ENCODE data around the gene ZRANB2. TPM values are rescaled to one million over a fixed set of nuclear protein-coding genes. Genes with fewer than 3 reads are reported as not detected.
A peak's percentile ranks its signal among the peaks of the same experiment; 100 is the strongest.

The ZRANB2 gene
- total and polyA plus RNA-seq, 2 experiments from 2014 or later = 29.3 to 76.7 TPM

GRCh38 chr1:71027991-71028390 lies 52.8 kb downstream of the ZRANB2 start:
- Histone ChIP-seq H3F3A (ENCODE audit: insufficient read depth) (0 out of 2 replicates have a peak, but pooled peaks cover 3% of the 10 kb centered on the region), H3K36me3 (ENCODE audit: low read depth) (no peaks in the 10 kb centered on the region), H3K9ac (no peak overlapping the region), H4K20me1 (ENCODE audit: insufficient read depth) (no peaks in the 10 kb centered on the region), H3K27me3 (replicated peaks; ENCODE audit: insufficient read depth) (no peaks in the 10 kb centered on the region), H3K9me3 (ENCODE audit: low read depth) (no peaks in the 10 kb centered on the region), H2AFZ (peak overlapping the region; percentile 32; the same call in 1 of the 2 replicates), H3K4me2 (ENCODE audit: unreplicated experiment) (peak overlapping the region; percentile 20), H3K4me3 (no peak overlapping the region), H3K27ac (no peak overlapping the region), H3K9me2 (ENCODE audit: insufficient read depth) (no peaks in the 10 kb centered on the region), H3K4me1 (ENCODE audit: insufficient read depth) (peaks cover 21% of the 10 kb centered on the region), H3K79me2 (ENCODE audit: insufficient read depth) (no peaks in the 10 kb centered on the region)
- TF ChIP-seq EZH2 (IDR thresholded peaks at IDR 0.05; ENCODE audit: insufficient read depth, poor library complexity, severe bottlenecking) (no peak), EZH2phosphoT487 (IDR thresholded peaks at IDR 0.05; ENCODE audit: insufficient read depth, low read depth) (no peak)
- in situ Hi-C loops (cut with MboI) = no loop called here
- WGBS, 2 experiments (ENCODE audit: low coverage in 1 of 2, low lambda C conversion rate in 2 of 2, missing lambda C conversion rate in 2 of 2) = 50 to 56% methylated on average over 7 of the region's 7 CpGs
- DNase-seq = peak; percentile 17

- Histone ChIP-seq H2AFZ (no peak overlapping the region), H3K27me3 (replicated peaks; ENCODE audit: insufficient read depth) (no peaks in the 10 kb centered on the region), H3K4me3 (no peak overlapping the region), H3K79me2 (ENCODE audit: insufficient read depth) (no peaks in the 10 kb centered on the region), H3K4me1 (ENCODE audit: insufficient read depth) (peaks cover 12% of the 10 kb centered on the region), H3F3A (ENCODE audit: insufficient read depth) (no peaks in the 10 kb centered on the region), H3K9ac (no peak overlapping the region), H3K4me2 (ENCODE audit: unreplicated experiment) (no peak overlapping the region), H3K36me3 (ENCODE audit: low read depth) (no peaks in the 10 kb centered on the region), H3K9me3 (ENCODE audit: low read depth) (no peaks in the 10 kb centered on the region), H3K9me2 (ENCODE audit: insufficient read depth) (no peaks in the 10 kb centered on the region), H4K20me1 (ENCODE audit: insufficient read depth) (no peaks in the 10 kb centered on the region), H3K27ac (no peak overlapping the region)
- no peak for TF ChIP-seq EZH2phosphoT487 (IDR thresholded peaks at IDR 0.05; ENCODE audit: insufficient read depth, low read depth)
- TF ChIP-seq EZH2 (IDR thresholded peaks at IDR 0.05; ENCODE audit: insufficient read depth, poor library complexity, severe bottlenecking) = no peak
- in situ Hi-C loops (cut with MboI) = no loop called here
- WGBS, 2 experiments (ENCODE audit: low coverage in 1 of 2, low lambda C conversion rate in 2 of 2, missing lambda C conversion rate in 2 of 2) = 95 to 97% methylated on average over 4 of the region's 4 CpGs
- DNase-seq = no peak
Measured at GRCh38 chr1:71026093-71026492, 54.7 kb downstream of the ZRANB2 start.

GRCh38 chr1:71023515-71023914 lies 57.3 kb downstream of the ZRANB2 start:
- WGBS, 2 experiments (ENCODE audit: low coverage in 1 of 2, low lambda C conversion rate in 2 of 2, missing lambda C conversion rate in 2 of 2) = 88 to 94% methylated on average over 4 of the region's 4 CpGs
- no peaks in the 10 kb centered on the region for H3K79me2 ChIP-seq (ENCODE audit: insufficient read depth)
- in situ Hi-C loops (cut with MboI) = no loop called here
- no peaks in the 10 kb centered on the region for H3K36me3 ChIP-seq (ENCODE audit: low read depth)
- no peak overlapping the region for H3K27ac ChIP-seq
- H4K20me1 ChIP-seq (ENCODE audit: insufficient read depth) = no peaks in the 10 kb centered on the region
- H3K9ac ChIP-seq = no peak overlapping the region
- H3K4me3 ChIP-seq = no peak overlapping the region
- no peaks in the 10 kb centered on the region for H3K9me2 ChIP-seq (ENCODE audit: insufficient read depth)
- H3K4me2 ChIP-seq (ENCODE audit: unreplicated experiment) = no peak overlapping the region
- H3K9me3 ChIP-seq (ENCODE audit: low read depth) = no peaks in the 10 kb centered on the region
- H3F3A ChIP-seq (ENCODE audit: insufficient read depth) = no peaks in the 10 kb centered on the region
- H3K27me3 ChIP-seq (replicated peaks; ENCODE audit: insufficient read depth) = no peaks in the 10 kb centered on the region
- DNase-seq = no peak
- H3K4me1 ChIP-seq (ENCODE audit: insufficient read depth) = no peaks in the 10 kb centered on the region
- H2AFZ ChIP-seq = no peak overlapping the region
- TF ChIP-seq EZH2 (IDR thresholded peaks at IDR 0.05; ENCODE audit: insufficient read depth, poor library complexity, severe bottlenecking) (no peak), EZH2phosphoT487 (IDR thresholded peaks at IDR 0.05; ENCODE audit: insufficient read depth, low read depth) (no peak)

GRCh38 chr1:71019233-71019969 lies 61.4 kb downstream of the ZRANB2 start:
- 76 to 82% methylated on average over 7 of the region's 7 CpGs for WGBS, 2 experiments (ENCODE audit: low coverage in 1 of 2, low lambda C conversion rate in 2 of 2, missing lambda C conversion rate in 2 of 2)
- H3F3A ChIP-seq (ENCODE audit: insufficient read depth) = no peaks in the 10 kb centered on the region
- H2AFZ ChIP-seq = no peak overlapping the region
- H3K27ac ChIP-seq = no peak overlapping the region
- H3K4me3 ChIP-seq = no peak overlapping the region
- no peak overlapping the region for H3K4me2 ChIP-seq (ENCODE audit: unreplicated experiment)
- DNase-seq = no peak
- no peaks in the 10 kb centered on the region for H4K20me1 ChIP-seq (ENCODE audit: insufficient read depth)
- TF ChIP-seq EZH2phosphoT487 (IDR thresholded peaks at IDR 0.05; ENCODE audit: insufficient read depth, low read depth) (no peak), EZH2 (IDR thresholded peaks at IDR 0.05; ENCODE audit: insufficient read depth, poor library complexity, severe bottlenecking) (no peak)
- no peaks in the 10 kb centered on the region for H3K9me2 ChIP-seq (ENCODE audit: insufficient read depth)
- H3K4me1 ChIP-seq (ENCODE audit: insufficient read depth) = peaks cover 7% of the 10 kb centered on the region
- no peaks in the 10 kb centered on the region for H3K9me3 ChIP-seq (ENCODE audit: low read depth)
- no peaks in the 10 kb centered on the region for H3K36me3 ChIP-seq (ENCODE audit: low read depth)
- no peak overlapping the region for H3K9ac ChIP-seq
- in situ Hi-C loops (cut with MboI) = no loop called here
- no peaks in the 10 kb centered on the region for H3K79me2 ChIP-seq (ENCODE audit: insufficient read depth)
- H3K27me3 ChIP-seq (replicated peaks; ENCODE audit: insufficient read depth) = no peaks in the 10 kb centered on the region
